Measurements from ENCODE around the gene HEMGN.
A peak's percentile ranks its signal among the peaks of the same experiment; 100 is the strongest.

GRCh38 chr9:97895695-97896332 lies 42.2 kb downstream of the HEMGN start:
- peak; percentile 30 to 42 for TF ChIP-seq CTCF (conservative IDR thresholded peaks at IDR 0.05 in 1 of 2, IDR thresholded peaks at IDR 0.05 in 1 of 2; ENCODE audit: extremely low read depth in 1 of 2, insufficient read depth in 1 of 2, low read depth in 1 of 2, low read length in 2 of 2)
- TF ChIP-seq EZH2 (IDR thresholded peaks at IDR 0.05; ENCODE audit: borderline replicate concordance, low read length), result no peak

Data from mammary epithelial cell (primary cell).